Measurements from ENCODE around the gene HDDC3. TPM values are rescaled to one million over a fixed set of nuclear protein-coding genes. Genes with fewer than 3 reads are reported as not detected.

Gene HDDC3
- total RNA-seq, 5 donors from 2014 or later (not counting 1 experiment from before 2014, with no cell fraction given), result 14.4 to 28.6 (median 26.2) TPM

GRCh38 chr15:90934256-90934948 lies 2.1 kb upstream of the HDDC3 start:
- Histone ChIP-seq H3K9me3 (no peaks in the 10 kb centered on the region), H3K27me3 (replicated peaks in 1 of 2; ENCODE audit: control insufficient read depth in 2 of 2, extremely low read depth in 1 of 2, insufficient read depth in 2 of 2, low read length in 1 of 2) (no peaks in the 10 kb centered on the region), H3K36me3 (ENCODE audit: control insufficient read depth in 2 of 2, extremely low read depth in 1 of 2, insufficient read depth in 1 of 2, low read length in 1 of 2) (peaks cover 4 to 21% of the 10 kb centered on the region in 2 donors), H3K4me1 (ENCODE audit: control insufficient read depth in 1 of 2, extremely low read depth in 1 of 2, insufficient read depth in 2 of 2, low read length in 2 of 2) (peaks cover 27 to 66% of the 10 kb centered on the region in 2 experiments), H3K27ac (ENCODE audit: low read length) (peak overlapping the region; percentile 64), H3K4me3 (ENCODE audit: control insufficient read depth in 1 of 2, extremely low read depth in 1 of 2, low read length in 1 of 2) (peak overlapping the region; percentile 53 to 79)
- CTCF ChIA-PET, result interaction anchor here (0.6 to 5.4 kb wide), 13 partner anchors 8 to 542 kb away, joined by 3 to 78 read pairs (median 4); partner anchors contain the start of genes MAN2A2 (in 1 of the 2) and RCCD1 (in 1 of the 2)
- Mint-ChIP-seq H3K4me3 (peak overlapping the region; percentile 69 to 89 (median 89)), H3K27ac (peak overlapping the region; percentile 95 to 96), H3K4me1 (peaks cover 45 to 52% (median 50%) of the 10 kb centered on the region in 3 donors), H3K27me3 (no peaks in the 10 kb centered on the region), H3K36me3 (peaks cover 8% of the 10 kb centered on the region), H3K9me3 (no peaks in the 10 kb centered on the region)
- POLR2A ChIA-PET, result interaction anchor here (0.7 to 1.9 kb wide), 4 partner anchors 9 to 32 kb away, joined by 3 to 7 read pairs (median 3); partner anchors contain the start of genes MAN2A2 (in 1 of the 2) and RCCD1 (in 1 of the 2)
- ATAC-seq (replicated peaks in 1 of 4), result peak; percentile 39 to 46 (median 40)
- WGBS (ENCODE audit: insufficient coverage), result 0% methylated on average over 14 of the region's 19 CpGs
- DNase-seq, result peak; percentile 58 to 90 (median 79)

- no peaks in the 10 kb centered on the region for H3K9me3 Mint-ChIP-seq
- Histone ChIP-seq H3K36me3 (ENCODE audit: control insufficient read depth in 2 of 2, extremely low read depth in 1 of 2, insufficient read depth in 1 of 2, low read length in 1 of 2) (peaks cover 0 to 15% of the 10 kb centered on the region in 2 donors), H3K27ac (ENCODE audit: low read length) (no peak overlapping the region), H3K4me1 (ENCODE audit: control insufficient read depth in 1 of 2, extremely low read depth in 1 of 2, insufficient read depth in 2 of 2, low read length in 2 of 2) (peaks cover 30 to 70% of the 10 kb centered on the region in 2 experiments), H3K4me3 (ENCODE audit: control insufficient read depth in 1 of 2, extremely low read depth in 1 of 2, low read length in 1 of 2) (no peak overlapping the region), H3K9me3 (no peaks in the 10 kb centered on the region), H3K27me3 (replicated peaks in 1 of 2; ENCODE audit: control insufficient read depth in 2 of 2, extremely low read depth in 1 of 2, insufficient read depth in 2 of 2, low read length in 1 of 2) (no peaks in the 10 kb centered on the region)
- no peaks in the 10 kb centered on the region for H3K27me3 Mint-ChIP-seq
- DNase-seq (no peak), ATAC-seq (replicated peaks in 1 of 4) (no peak)
- H3K4me1 Mint-ChIP-seq, result peaks cover 49 to 56% (median 56%) of the 10 kb centered on the region in 3 donors
- POLR2A ChIA-PET, result no interaction called here
- peaks cover 5% of the 10 kb centered on the region for H3K36me3 Mint-ChIP-seq
- CTCF ChIA-PET, result interaction anchor here (0.5 to 5.4 kb wide), 12 partner anchors 9 to 613 kb away, joined by 3 to 78 read pairs (median 8); partner anchors contain the start of genes RCCD1 (in 2 of the 2) and MAN2A2 (in 1 of the 2)
- 55% methylated on average over 1 of the region's 1 CpG for WGBS (ENCODE audit: insufficient coverage)
- peak overlapping the region; percentile 28 to 90 (median 31) for H3K4me3 Mint-ChIP-seq
- peak overlapping the region; percentile 15 to 61 for H3K27ac Mint-ChIP-seq
Observed at GRCh38 chr15:90933301-90933700, 952 bp upstream of the HDDC3 start.

- ATAC-seq (replicated peaks in 1 of 4), result no peak
- H3K36me3 Mint-ChIP-seq, result peaks cover 3% of the 10 kb centered on the region
Observed at GRCh38 chr15:90932660-90932991, 277 bp upstream of the HDDC3 start.

GRCh38 chr15:90931575-90931827 lies 848 bp downstream of the HDDC3 start:
- no peaks in the 10 kb centered on the region for H3K27me3 Mint-ChIP-seq
- H3K4me3 ChIP-seq (ENCODE audit: control insufficient read depth in 1 of 2, extremely low read depth in 1 of 2, low read length in 1 of 2), result peak overlapping the region; percentile 63 to 100
- peaks cover 45 to 53% (median 49%) of the 10 kb centered on the region in 3 donors for H3K4me1 Mint-ChIP-seq
- H3K27ac ChIP-seq (ENCODE audit: low read length), result peak overlapping the region; percentile 93
- peak overlapping the region; percentile 90 to 97 (median 95) for H3K4me3 Mint-ChIP-seq
- POLR2A ChIA-PET, result interaction anchor here in 1 of 2 donors (1.5 kb wide), 1 partner anchor 46 kb away, joined by 3 read pairs; no protein-coding TSS in a partner anchor
- 5% methylated on average over 4 of the region's 6 CpGs for WGBS (ENCODE audit: insufficient coverage)
- DNase-seq (no peak), ATAC-seq (replicated peaks in 1 of 4) (no peak)
- H3K36me3 ChIP-seq (ENCODE audit: control insufficient read depth in 2 of 2, extremely low read depth in 1 of 2, insufficient read depth in 1 of 2, low read length in 1 of 2), result peaks cover 0 to 3% of the 10 kb centered on the region in 2 donors
- H3K27me3 ChIP-seq (replicated peaks in 1 of 2; ENCODE audit: control insufficient read depth in 2 of 2, extremely low read depth in 1 of 2, insufficient read depth in 2 of 2, low read length in 1 of 2), result no peaks in the 10 kb centered on the region
- peaks cover 28 to 67% of the 10 kb centered on the region in 2 experiments for H3K4me1 ChIP-seq (ENCODE audit: control insufficient read depth in 1 of 2, extremely low read depth in 1 of 2, insufficient read depth in 2 of 2, low read length in 2 of 2)
- no peaks in the 10 kb centered on the region for H3K9me3 ChIP-seq
- H3K27ac Mint-ChIP-seq, result peak overlapping the region; percentile 98
- CTCF ChIA-PET, result interaction anchor here (0.5 to 5.4 kb wide), 24 partner anchors 9 to 1037 kb away, joined by 3 to 78 read pairs (median 5); partner anchors contain the start of genes RCCD1 (in 2 of the 2), BLM (in 1 of the 2), CIB1 (in 1 of the 2) and MAN2A2 (in 1 of the 2)
- H3K36me3 Mint-ChIP-seq, result peaks cover 3% of the 10 kb centered on the region
- H3K9me3 Mint-ChIP-seq, result no peaks in the 10 kb centered on the region

More at GRCh38 chr15:90932660-90932991, 277 bp upstream of the HDDC3 start:
- peaks cover 30 to 70% of the 10 kb centered on the region in 2 experiments for H3K4me1 ChIP-seq (ENCODE audit: control insufficient read depth in 1 of 2, extremely low read depth in 1 of 2, insufficient read depth in 2 of 2, low read length in 2 of 2)
- Mint-ChIP-seq H3K4me3 (peak overlapping the region; percentile 90 to 97 (median 95)), H3K27ac (peak overlapping the region; percentile 98), H3K4me1 (peaks cover 49 to 57% (median 56%) of the 10 kb centered on the region in 3 donors), H3K9me3 (no peaks in the 10 kb centered on the region), H3K27me3 (no peaks in the 10 kb centered on the region)
- no peaks in the 10 kb centered on the region for H3K27me3 ChIP-seq (replicated peaks in 1 of 2; ENCODE audit: control insufficient read depth in 2 of 2, extremely low read depth in 1 of 2, insufficient read depth in 2 of 2, low read length in 1 of 2)
- ChIA-PET CTCF (interaction anchor here (0.5 to 5.4 kb wide), 21 partner anchors 8 to 1038 kb away, joined by 3 to 78 read pairs (median 4); partner anchors contain the start of genes MAN2A2 (in 2 of the 2) and RCCD1 (in 2 of the 2)), POLR2A (no interaction called here)
- no peaks in the 10 kb centered on the region for H3K9me3 ChIP-seq
- WGBS (ENCODE audit: insufficient coverage), result no CpG with 5 or more reads among the region's 5 CpGs
- peak overlapping the region; percentile 93 for H3K27ac ChIP-seq (ENCODE audit: low read length)
- no peak for DNase-seq
- no peak overlapping the region for H3K4me3 ChIP-seq (ENCODE audit: control insufficient read depth in 1 of 2, extremely low read depth in 1 of 2, low read length in 1 of 2)
- H3K36me3 ChIP-seq (ENCODE audit: control insufficient read depth in 2 of 2, extremely low read depth in 1 of 2, insufficient read depth in 1 of 2, low read length in 1 of 2), result peaks cover 0 to 9% of the 10 kb centered on the region in 2 donors

- Histone ChIP-seq H3K9me3 (no peaks in the 10 kb centered on the region), H3K4me3 (ENCODE audit: control insufficient read depth in 1 of 2, extremely low read depth in 1 of 2, low read length in 1 of 2) (peak overlapping the region; percentile 76 to 100), H3K27me3 (replicated peaks in 1 of 2; ENCODE audit: control insufficient read depth in 2 of 2, extremely low read depth in 1 of 2, insufficient read depth in 2 of 2, low read length in 1 of 2) (no peaks in the 10 kb centered on the region), H3K36me3 (ENCODE audit: control insufficient read depth in 2 of 2, extremely low read depth in 1 of 2, insufficient read depth in 1 of 2, low read length in 1 of 2) (no peaks in the 10 kb centered on the region), H3K27ac (ENCODE audit: low read length) (peak overlapping the region; percentile 93), H3K4me1 (ENCODE audit: control insufficient read depth in 1 of 2, extremely low read depth in 1 of 2, insufficient read depth in 2 of 2, low read length in 2 of 2) (peaks cover 28 to 62% of the 10 kb centered on the region in 2 experiments)
- POLR2A ChIA-PET, result interaction anchor here in 1 of 2 donors (0.5 to 1.5 kb wide), 2 partner anchors 45 to 87 kb away, joined by 3 to 4 read pairs; no protein-coding TSS in a partner anchor
- Mint-ChIP-seq H3K4me3 (peak overlapping the region; percentile 90 to 97 (median 95)), H3K27me3 (no peaks in the 10 kb centered on the region), H3K9me3 (no peaks in the 10 kb centered on the region), H3K4me1 (peaks cover 40 to 48% (median 44%) of the 10 kb centered on the region in 3 donors), H3K27ac (peak overlapping the region; percentile 98), H3K36me3 (no peaks in the 10 kb centered on the region)
- DNase-seq (peak in 1 of 35 experiments; percentile 15), ATAC-seq (replicated peaks in 1 of 4) (no peak)
- WGBS (ENCODE audit: insufficient coverage), result 77% methylated on average over 14 of the region's 15 CpGs
- CTCF ChIA-PET, result interaction anchor here (0.5 to 5.4 kb wide), 23 partner anchors 8 to 697 kb away, joined by 3 to 78 read pairs (median 5); partner anchors contain the start of genes RCCD1 (in 2 of the 2), BLM (in 1 of the 2), CIB1 (in 1 of the 2) and MAN2A2 (in 1 of the 2)
Observed at GRCh38 chr15:90930861-90931574, 1.3 kb downstream of the HDDC3 start.

All from T-cell (primary cell).